NCI-H2081 (cell line): ENCODE results near the gene NFIA.

Source experiments
- DNase-seq, 2 experiments: peaks; one replicate each; lab custom pipeline; 2025; lab: John Stamatoyannopoulos, UW

Gene NFIA

GRCh38 chr1:61397935-61398334 is 315.6 kb downstream of the NFIA start:
- DNase-seq, result no peak

DNA sequence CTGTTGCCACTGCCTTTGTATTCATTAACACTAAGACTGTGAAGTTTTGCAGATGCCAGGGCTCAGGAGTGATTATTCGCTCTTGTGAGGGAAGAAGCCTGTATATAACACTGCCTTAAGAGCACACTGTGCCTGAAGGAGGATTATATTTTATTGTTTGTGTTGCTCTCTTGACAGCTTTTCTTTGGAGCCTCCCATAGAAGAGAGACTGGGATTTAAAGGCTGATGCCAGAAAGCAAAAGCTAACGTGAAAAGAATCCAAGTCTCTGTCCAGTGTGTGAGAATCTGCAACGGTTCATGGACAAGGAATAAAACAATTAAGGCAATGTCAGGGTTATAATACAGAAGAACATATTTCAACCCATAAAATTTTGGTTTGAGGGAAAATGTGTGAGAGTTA is 316.8 kb downstream of the NFIA start:
- no peak for DNase-seq

DNA sequence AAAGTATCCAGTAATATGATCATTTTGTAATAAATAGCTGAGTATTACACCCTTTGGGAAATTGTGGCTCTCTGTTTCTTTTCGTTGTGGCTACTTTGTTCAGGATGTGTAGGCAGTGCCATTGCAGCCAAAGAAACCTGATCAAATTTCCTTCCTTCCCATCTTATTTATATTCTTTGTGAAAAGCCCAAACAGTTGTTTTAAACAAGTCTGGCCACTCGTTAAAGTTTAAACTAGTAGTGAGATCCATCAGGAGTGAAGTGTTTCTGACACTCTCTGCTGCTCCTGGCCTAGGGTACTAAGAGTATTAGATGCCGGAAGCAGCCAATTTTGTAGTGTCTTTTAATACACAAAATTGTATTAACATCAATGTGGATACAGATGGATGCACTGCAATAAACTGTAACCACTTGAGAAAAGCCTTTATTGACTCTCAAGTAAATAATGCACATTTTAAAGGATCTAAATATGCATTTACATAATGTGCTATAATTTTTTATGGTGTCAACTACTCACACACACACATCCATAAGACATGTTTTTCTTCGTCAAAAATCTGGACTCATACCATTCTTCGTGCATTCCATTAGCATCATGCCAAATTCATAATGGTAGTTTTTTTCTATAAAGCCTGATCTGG is 317.9 kb downstream of the NFIA start:
- DNase-seq, result no peak

GRCh38 chr1:61400997-61401396 is 318.6 kb downstream of the NFIA start:
- no peak for DNase-seq

DNA sequence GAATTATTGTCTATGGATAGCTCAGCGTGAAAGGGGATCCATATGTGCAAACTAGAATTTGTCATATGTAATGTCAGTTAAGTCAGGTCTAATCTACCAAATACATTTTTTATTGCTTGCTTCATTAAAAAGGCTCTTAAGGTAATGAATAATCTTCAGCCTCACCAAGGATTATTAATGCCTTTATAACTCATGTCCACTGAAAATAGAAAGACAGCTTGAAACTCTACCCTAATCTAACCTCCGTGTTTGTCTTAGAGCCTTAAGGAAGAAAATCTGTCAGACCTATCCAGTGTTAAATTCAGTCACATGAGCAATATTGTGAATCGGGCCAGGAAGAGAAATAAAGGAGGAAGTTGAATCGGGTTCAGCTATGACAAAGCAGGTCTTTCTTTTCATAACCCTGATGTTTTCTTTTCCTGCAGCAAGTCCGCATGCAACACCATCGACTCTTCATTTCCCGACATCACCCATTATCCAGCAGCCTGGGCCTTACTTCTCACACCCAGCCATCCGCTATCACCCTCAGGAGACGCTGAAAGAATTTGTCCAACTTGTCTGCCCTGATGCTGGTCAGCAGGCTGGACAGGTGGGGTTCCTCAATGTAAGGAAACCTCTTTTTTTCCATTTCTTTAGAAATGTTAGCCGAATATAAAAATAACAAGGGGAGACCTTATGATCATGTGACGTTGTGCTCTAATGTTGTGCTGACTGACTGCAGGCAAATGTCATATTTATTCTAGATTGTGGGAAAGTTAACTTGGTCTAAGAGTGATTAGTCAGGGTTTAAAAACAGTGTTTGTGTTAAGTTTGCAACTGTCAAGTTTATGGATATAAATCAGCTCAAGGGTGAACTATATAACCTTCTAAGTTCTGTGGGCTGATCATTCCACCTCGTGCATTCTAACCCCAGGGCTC is 321.6 kb downstream of the NFIA start:
- DNase-seq, result no peak

GRCh38 chr1:61404597-61405376 is 322.4 kb downstream of the NFIA start:
- no peak for DNase-seq

- no peak for DNase-seq
Measured at GRCh38 chr1:61406467-61406866, 324.1 kb downstream of the NFIA start.

DNA sequence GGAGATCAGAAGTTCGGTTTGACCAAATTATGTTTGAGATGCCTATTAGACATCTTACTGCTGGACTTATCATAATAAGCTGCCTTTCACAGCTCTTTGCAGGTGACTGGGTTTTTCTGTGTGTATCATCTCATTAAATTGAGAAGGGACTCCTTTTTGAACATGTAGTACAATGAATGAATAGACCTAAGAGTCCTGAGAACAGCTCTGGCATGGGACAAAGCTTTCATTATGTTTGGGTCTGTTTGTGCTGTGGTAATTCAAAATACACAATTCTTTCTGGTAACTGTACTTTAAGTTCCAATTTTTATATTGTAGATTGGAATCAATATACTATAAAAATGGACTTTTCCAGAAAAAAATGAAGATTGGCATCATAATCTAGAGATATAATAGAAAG is 330.2 kb downstream of the NFIA start:
- DNase-seq, result no peak

- no peak for DNase-seq
Measured at GRCh38 chr1:61419196-61419595, 336.8 kb downstream of the NFIA start.

DNA sequence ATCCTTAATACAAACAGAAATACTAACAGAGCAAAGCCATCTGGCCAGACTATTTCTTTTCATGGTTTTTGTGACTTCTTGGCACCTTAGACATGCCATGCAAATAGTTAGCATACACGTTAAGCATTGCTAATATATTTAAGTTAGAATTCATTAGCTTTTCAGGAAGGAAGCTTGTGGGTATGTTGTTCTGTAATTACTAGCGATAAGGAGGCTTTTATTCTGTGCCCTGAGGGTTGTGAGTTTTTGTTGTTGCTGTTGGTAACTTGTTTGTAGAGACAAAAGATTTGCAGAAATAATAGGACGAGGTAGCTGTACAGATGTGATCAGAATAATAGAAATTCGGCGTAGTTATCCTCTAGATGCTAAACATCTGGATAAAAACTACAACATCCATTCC is 337.3 kb downstream of the NFIA start:
- no peak for DNase-seq

GRCh38 chr1:61420243-61420642 is 337.9 kb downstream of the NFIA start:
- DNase-seq, result no peak

- DNase-seq, result no peak
Measured at GRCh38 chr1:61420909-61421835, 338.8 kb downstream of the NFIA start.

- DNase-seq, result no peak
Measured at GRCh38 chr1:61423643-61424042, 341.3 kb downstream of the NFIA start.

DNA sequence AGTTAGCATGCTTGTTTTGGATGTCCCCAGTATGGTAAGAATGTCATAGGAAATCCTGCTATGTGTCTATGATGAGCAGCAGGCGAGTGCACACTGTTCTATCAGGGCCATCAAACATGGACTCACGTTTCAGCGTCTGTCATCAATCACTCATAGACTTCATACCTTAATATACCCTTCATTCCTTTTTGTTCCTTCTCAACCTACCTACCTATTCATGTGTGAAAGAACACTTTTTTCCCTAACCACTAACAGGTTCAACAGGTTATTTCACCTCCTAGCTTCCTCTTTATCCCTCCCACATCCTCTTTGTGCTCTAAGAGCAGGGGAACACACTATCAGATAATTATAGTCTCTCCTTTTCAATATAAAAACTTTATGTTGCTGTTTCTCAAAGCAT is 342.0 kb downstream of the NFIA start:
- DNase-seq, result no peak

GRCh38 chr1:61425040-61425439 is 342.7 kb downstream of the NFIA start:
- DNase-seq, result no peak

DNA sequence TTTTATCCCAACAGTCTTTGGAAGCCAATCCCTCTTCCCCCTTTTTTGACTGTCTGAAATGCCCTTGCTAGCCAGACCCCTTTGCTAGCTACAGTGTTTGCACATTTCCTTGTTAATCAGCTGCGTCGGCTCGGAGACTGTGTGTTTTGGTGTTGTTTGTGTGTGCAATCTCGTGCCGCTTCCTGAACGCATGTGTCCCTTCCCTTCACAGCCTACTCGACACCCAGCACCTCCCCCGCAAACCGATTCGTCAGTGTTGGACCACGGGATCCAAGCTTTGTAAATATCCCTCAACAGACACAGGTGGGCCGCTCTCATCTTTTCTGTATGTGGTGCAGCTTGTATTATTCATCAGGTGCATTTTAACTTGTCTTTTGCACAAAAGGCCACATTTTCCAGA is 343.9 kb downstream of the NFIA start:
- DNase-seq, result no peak

GRCh38 chr1:61426885-61427284 is 344.5 kb downstream of the NFIA start:
- no peak for DNase-seq

- DNase-seq, result no peak
Measured at GRCh38 chr1:61427510-61427909, 345.1 kb downstream of the NFIA start.

DNA sequence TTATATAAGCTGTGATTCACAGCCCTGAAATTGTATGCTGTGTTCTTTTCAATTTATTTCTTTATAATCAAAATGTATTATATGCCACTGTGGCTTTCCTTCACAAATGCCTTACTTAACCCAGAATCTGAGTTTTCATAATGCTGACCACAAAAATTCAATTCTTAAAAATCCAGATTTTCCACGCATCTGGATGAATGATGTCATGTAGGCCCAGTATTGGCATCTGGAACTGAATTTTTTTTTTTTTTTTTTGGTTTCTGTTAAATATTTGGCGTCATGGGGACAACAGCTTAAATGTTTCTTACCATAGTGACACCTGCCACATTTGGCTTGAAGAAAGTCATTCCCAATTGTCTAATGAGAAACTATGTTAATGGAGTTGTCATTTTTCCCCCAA is 345.8 kb downstream of the NFIA start:
- no peak for DNase-seq

DNA sequence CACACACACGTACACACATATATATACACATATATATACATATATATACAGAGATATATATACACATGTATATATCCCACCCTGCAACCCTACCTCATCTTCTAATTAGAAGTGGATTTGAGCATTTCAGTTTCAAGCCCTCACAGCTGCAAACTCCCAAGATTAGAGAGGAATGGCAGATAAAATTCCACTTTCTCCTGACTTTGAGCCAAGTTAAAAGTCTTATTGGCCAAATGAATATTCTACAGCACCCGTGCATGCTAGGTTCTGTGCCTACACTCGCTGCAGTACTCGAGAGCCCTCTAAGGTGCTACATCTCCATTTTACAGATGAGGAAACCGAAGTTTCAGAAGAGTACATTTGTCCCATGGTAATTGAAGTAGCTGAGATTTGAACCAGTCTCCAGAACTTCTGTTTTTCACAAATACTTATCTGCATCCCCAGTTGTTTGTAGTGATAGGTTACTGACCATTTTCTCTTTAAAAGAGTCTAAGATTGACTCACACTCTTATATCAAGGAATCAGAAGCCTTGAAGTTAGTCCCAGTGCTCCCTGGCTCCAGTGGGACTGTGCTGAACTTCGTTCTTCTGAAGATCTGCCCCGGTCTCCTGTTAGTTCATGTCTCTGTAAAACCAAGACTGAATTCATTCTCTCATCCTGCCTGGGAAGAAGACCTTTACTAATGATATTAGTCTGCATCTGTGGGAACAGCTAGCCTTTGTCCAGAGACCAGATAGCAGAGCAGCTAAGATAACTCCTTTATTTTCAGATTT is 350.4 kb downstream of the NFIA start:
- no peak for DNase-seq

DNA sequence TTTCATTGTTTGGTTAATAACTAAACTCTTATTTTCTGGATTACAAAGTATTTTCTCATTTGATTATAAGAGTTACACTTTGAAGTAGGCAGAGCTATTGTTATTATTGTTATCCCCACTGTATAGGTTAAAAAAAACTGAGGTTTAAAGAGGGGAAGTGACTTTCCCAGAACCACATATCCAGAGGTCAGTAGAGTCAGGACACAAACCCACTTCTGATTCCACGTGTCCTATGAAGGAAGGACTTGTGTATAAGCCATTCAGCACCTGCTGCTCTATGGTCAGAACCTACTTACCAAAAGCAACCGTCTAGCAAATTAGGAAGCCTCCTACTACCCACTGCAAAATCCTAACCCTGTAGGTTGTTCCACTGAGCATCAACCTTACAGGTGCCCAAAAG is 351.3 kb downstream of the NFIA start:
- DNase-seq, result no peak
